Body of pancreas (tissue), 4 donors: ENCODE results near the gene AHCYL2.

Experiments used
- POLR2A ChIP-seq, 3 donors: fragments of 450-650 bp; IDR thresholded peaks; one replicate each; pipeline ENCODE4 v1.6.1; 2016; ENCODE audit warnings: antibody characterized with exemption in 3 of 3, mild to moderate bottlenecking in 2 of 3
- TF ChIP-seq, protein P1 (sequence below), 7 experiments: fragments of 450-650 bp in 4 of 7; fragments of 200-600 bp in 3 of 7; sonication (generic) in 3 of 7; IDR thresholded peaks; one replicate each; pipeline ENCODE4 v1.5.1; 2016 to 2019; ENCODE audit warnings: antibody characterized with exemption in 7 of 7

- no peak for TF ChIP-seq POLR2A (IDR thresholded peaks at IDR 0.05)
- TF ChIP-seq, protein P1, sequence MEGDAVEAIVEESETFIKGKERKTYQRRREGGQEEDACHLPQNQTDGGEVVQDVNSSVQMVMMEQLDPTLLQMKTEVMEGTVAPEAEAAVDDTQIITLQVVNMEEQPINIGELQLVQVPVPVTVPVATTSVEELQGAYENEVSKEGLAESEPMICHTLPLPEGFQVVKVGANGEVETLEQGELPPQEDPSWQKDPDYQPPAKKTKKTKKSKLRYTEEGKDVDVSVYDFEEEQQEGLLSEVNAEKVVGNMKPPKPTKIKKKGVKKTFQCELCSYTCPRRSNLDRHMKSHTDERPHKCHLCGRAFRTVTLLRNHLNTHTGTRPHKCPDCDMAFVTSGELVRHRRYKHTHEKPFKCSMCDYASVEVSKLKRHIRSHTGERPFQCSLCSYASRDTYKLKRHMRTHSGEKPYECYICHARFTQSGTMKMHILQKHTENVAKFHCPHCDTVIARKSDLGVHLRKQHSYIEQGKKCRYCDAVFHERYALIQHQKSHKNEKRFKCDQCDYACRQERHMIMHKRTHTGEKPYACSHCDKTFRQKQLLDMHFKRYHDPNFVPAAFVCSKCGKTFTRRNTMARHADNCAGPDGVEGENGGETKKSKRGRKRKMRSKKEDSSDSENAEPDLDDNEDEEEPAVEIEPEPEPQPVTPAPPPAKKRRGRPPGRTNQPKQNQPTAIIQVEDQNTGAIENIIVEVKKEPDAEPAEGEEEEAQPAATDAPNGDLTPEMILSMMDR (IDR thresholded peaks at IDR 0.05), result no peak
These were observed 233.3 kb downstream of the AHCYL2 start for GRCh38 chr7:129458171-129458570.
